ENCODE measurements around the gene OXCT1. TPM values are rescaled to one million over a fixed set of nuclear protein-coding genes. Genes with fewer than 3 reads are reported as not detected.

Gene OXCT1
- total RNA-seq, 1 donor from 2014 or later = 44.6 TPM

- H3K4me1 Mint-ChIP-seq (ENCODE audit: low read depth) = peaks cover 82% of the 10 kb centered on the region
These were observed 75.8 kb downstream of the OXCT1 start for GRCh38 chr5:41794471-41794870.

DNA sequence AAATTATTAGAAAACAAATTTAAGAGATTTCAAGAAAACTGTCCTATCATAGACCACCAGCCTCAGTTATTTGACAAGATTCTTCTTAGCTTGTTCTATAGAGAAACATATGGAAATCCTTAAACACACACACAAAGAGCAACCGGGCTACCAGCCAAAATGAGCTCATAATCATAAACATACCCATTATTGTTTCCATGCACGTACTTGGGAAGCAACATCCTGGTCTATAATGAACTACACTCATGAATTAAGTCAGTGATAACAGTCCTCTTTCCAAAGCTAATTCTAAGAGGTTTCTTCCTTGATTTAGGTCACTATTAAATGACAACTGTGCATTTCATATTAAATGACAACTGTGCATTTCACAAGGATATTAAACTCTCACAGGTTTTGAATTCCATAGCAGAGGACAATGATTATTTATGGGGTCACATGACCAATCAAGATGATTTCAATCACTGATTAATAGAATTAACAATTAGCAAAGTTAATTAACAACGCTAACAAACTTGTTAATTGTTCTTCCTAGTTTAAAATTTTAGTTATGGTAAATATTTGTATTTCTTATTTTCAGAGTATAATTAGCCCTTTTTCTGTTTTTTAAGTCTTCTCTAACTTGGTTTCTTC, 77.0 kb downstream of the OXCT1 start:
- Mint-ChIP-seq H3K36me3 (ENCODE audit: low read depth) (peaks cover 3% of the 10 kb centered on the region), H3K9me3 (ENCODE audit: low read depth) (no peaks in the 10 kb centered on the region), H3K4me1 (ENCODE audit: low read depth) (peaks cover 92% of the 10 kb centered on the region), H3K4me3 (ENCODE audit: unreplicated experiment) (peak overlapping the region; percentile 42), H3K27ac (ENCODE audit: unreplicated experiment) (peak overlapping the region; percentile 96), H3K27me3 (ENCODE audit: low read depth) (no peaks in the 10 kb centered on the region)
- TF ChIP-seq CTCF (IDR thresholded peaks at IDR 0.05) = no peak
- DNase-seq (ENCODE audit: low spot score) = no peak

More at GRCh38 chr5:41794471-41794870, 75.8 kb downstream of the OXCT1 start:
- Mint-ChIP-seq H3K9me3 (ENCODE audit: low read depth) (no peaks in the 10 kb centered on the region), H3K27ac (ENCODE audit: unreplicated experiment) (peak overlapping the region; percentile 96), H3K36me3 (ENCODE audit: low read depth) (peaks cover 3% of the 10 kb centered on the region), H3K27me3 (ENCODE audit: low read depth) (no peaks in the 10 kb centered on the region), H3K4me3 (ENCODE audit: unreplicated experiment) (peak overlapping the region; percentile 31)
- TF ChIP-seq CTCF (IDR thresholded peaks at IDR 0.05) = no peak
- no peak for DNase-seq (ENCODE audit: low spot score)

DNA sequence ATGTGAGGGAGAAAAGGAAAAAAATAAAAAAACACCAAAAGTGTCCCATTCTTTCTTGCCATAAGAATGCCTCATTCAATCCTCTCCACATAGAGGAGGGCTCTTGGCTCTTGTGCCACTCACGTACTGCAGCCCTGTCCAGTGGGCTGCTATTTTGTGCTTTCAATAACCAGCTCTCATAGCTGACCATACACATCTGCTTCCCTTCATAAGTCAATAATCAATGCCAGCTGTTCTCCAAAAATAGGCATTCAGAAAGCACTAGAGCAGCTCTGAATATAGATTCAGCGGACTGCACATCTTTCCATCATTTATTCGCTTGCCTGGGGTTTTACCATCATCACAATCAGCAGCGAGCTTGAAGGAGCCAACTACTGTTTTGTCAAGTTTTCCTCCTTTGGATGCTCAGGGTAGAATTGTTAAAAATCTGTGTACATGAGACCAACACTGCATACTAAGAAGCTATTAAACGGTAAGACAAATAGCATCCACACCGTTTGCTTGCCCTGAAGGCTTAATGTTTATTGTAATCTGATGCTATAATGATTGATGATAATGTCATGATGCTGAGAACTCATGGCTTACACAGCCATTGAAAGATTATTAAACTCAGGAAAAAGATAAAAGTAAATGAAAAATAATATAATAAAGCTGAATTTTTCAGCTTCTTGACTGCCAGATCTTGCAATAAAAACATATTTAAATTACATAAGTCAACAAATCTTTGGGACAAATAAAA, 80.0 kb downstream of the OXCT1 start:
- no peak for DNase-seq (ENCODE audit: low spot score)
- Mint-ChIP-seq H3K4me3 (ENCODE audit: unreplicated experiment) (no peak overlapping the region), H3K36me3 (ENCODE audit: low read depth) (no peaks in the 10 kb centered on the region), H3K4me1 (ENCODE audit: low read depth) (peaks cover 98% of the 10 kb centered on the region), H3K9me3 (ENCODE audit: low read depth) (no peaks in the 10 kb centered on the region), H3K27me3 (ENCODE audit: low read depth) (no peaks in the 10 kb centered on the region), H3K27ac (ENCODE audit: unreplicated experiment) (peak overlapping the region; percentile 88)
- no peak for TF ChIP-seq CTCF (IDR thresholded peaks at IDR 0.05)

- Mint-ChIP-seq H3K36me3 (ENCODE audit: low read depth) (no peaks in the 10 kb centered on the region), H3K27me3 (ENCODE audit: low read depth) (no peaks in the 10 kb centered on the region), H3K9me3 (ENCODE audit: low read depth) (no peaks in the 10 kb centered on the region), H3K4me1 (ENCODE audit: low read depth) (peaks cover 98% of the 10 kb centered on the region), H3K4me3 (ENCODE audit: unreplicated experiment) (no peak overlapping the region), H3K27ac (ENCODE audit: unreplicated experiment) (peak overlapping the region; percentile 88)
- TF ChIP-seq CTCF (IDR thresholded peaks at IDR 0.05) = no peak
- DNase-seq (ENCODE audit: low spot score) = no peak
These were observed 80.8 kb downstream of the OXCT1 start for GRCh38 chr5:41789434-41789833.

DNA sequence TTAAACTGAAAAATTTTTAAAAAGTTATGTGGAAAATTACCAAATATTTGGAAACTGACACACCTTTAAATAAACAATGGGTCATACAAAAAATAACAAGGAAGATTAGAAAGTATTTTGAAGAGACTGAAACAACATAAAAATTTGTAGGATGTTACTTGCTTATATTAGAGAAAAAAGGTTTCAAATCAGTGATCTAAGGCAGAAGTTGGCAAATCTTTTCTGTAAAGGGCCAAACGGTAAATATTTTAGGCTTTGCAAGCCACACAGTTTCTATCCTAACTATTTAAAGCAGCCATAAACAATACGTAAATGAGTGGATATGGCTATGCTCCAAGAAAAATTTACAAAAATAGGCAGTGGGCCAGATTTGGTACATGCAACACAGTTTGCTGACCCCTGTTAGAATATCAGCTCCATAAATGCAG, 81.3 kb downstream of the OXCT1 start:
- Mint-ChIP-seq H3K4me1 (ENCODE audit: low read depth) (peaks cover 98% of the 10 kb centered on the region), H3K27ac (ENCODE audit: unreplicated experiment) (peak overlapping the region; percentile 88), H3K9me3 (ENCODE audit: low read depth) (no peaks in the 10 kb centered on the region), H3K4me3 (ENCODE audit: unreplicated experiment) (peak overlapping the region; percentile 29), H3K36me3 (ENCODE audit: low read depth) (no peaks in the 10 kb centered on the region), H3K27me3 (ENCODE audit: low read depth) (no peaks in the 10 kb centered on the region)
- TF ChIP-seq CTCF (IDR thresholded peaks at IDR 0.05) = no peak
- DNase-seq (ENCODE audit: low spot score) = no peak

Measured in chondrocyte (in vitro differentiated cells).